Mammary epithelial cell (primary cell): ENCODE data around the gene HPDL.

Experiments used
- CTCF ChIP-seq, 2 donors: IDR thresholded peaks in 1 of 2; conservative IDR thresholded peaks in 1 of 2; 2 replicates each; pipeline ENCODE4 v1.5.1; 2011 to 2012; ENCODE audit warnings: inconsistent platforms in 2 of 2, low read length in 2 of 2, mild to moderate bottlenecking in 2 of 2, control low read depth in 1 of 2, low read depth in 1 of 2; ENCODE audit not compliant: insufficient read depth in 1 of 2; ENCODE audit errors: extremely low read depth in 1 of 2
- EZH2 ChIP-seq: IDR thresholded peaks from 2 replicates; pipeline ENCODE4 v1.6.1; 2012; ENCODE audit warnings: low read length, inconsistent platforms, borderline replicate concordance

GRCh38 chr1:45378184-45378583 is 51.5 kb downstream of the HPDL start:
- TF ChIP-seq CTCF (conservative IDR thresholded peaks at IDR 0.05 in 1 of 2, IDR thresholded peaks at IDR 0.05 in 1 of 2; ENCODE audit: extremely low read depth in 1 of 2, insufficient read depth in 1 of 2, low read depth in 1 of 2, low read length in 2 of 2) (no peak), EZH2 (no peak)
